Testis (tissue), 2 donors: ENCODE measurements around the gene TBX21.

Experiments used
- CTCF ChIP-seq, 3 experiments: fragments of 450-650 bp in 2 of 3; fragments of 200-600 bp in 1 of 3; sonication (generic) in 1 of 3; IDR thresholded peaks; one replicate each; pipeline ENCODE4 v1.5.1; 2016 to 2019; ENCODE audit warnings: antibody characterized with exemption in 3 of 3, mild to moderate bottlenecking in 2 of 3, moderate library complexity in 1 of 3
- POLR2A ChIP-seq: fragments of 450-650 bp; IDR thresholded peaks from one replicate; pipeline ENCODE4 v1.6.1; 2017; ENCODE audit warnings: antibody characterized with exemption, mild to moderate bottlenecking, moderate library complexity

GRCh38 chr17:47763913-47764582 lies 31.0 kb downstream of the TBX21 start:
- no peak for TF ChIP-seq CTCF (IDR thresholded peaks at IDR 0.05)
- no peak for TF ChIP-seq POLR2A
